HG03342 (cell line): Measurements from ENCODE around the gene GTF2IRD1.
"Not testable (repeated sequence)": the region's sequence is repeated elsewhere in the genome, so short reads cannot be mapped to it uniquely, and the experiment has no call there.

Experiments
- ATAC-seq: cut with Tn5 transposase; IDR thresholded peaks from one replicate; pipeline ENCODE4 v1.9.1; 2021; ENCODE audit warnings: mild to moderate bottlenecking, moderate library complexity; ENCODE audit not compliant: unreplicated experiment

GTF2IRD1 gene

DNA sequence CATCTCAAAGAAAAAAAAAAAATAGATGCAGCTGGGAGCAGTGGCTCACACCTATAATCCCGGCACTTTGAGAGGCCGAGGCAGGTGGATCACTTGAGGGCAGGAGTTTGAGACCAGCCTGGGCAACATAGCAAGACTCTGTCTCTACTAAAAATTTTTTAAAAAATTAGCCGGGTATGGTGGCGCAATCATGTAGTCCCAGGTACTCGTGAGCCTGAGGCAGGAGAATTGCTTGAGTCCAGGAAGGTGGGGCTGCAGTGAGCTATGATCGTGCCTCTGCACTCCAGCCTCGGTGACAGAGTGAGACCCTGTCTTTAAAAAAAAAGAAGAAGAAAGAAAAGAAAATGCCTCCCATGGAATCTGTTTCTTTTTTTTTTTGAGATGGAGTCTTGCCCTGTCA is 31.9 kb downstream of the GTF2IRD1 start:
- no peak for ATAC-seq

DNA sequence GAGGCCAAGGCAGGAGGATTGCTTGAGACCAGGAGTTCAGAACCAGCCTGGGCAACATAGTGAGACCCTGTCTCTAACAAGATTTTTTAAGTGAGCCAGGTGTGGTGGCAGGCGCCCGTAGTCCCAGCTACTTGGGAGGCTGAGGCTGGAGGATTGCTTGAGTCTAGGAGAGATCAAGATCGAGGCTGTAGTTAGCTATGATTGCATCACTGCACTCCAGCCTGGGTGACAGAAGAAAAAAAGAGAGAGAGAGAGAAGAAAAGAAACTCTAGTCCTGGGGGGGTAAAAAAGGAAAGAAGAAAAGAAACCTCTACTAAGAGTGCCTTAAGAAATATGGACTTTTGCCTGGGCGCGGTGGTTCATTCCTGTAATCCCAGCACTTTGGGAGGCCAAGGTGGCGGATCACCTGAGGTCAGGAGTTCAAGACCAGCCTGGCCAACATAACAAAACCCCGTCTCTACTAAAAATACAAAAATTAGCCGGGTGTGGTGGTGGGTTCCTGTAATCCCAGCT is 34.9 kb downstream of the GTF2IRD1 start:
- not testable (repeated sequence) for ATAC-seq

DNA sequence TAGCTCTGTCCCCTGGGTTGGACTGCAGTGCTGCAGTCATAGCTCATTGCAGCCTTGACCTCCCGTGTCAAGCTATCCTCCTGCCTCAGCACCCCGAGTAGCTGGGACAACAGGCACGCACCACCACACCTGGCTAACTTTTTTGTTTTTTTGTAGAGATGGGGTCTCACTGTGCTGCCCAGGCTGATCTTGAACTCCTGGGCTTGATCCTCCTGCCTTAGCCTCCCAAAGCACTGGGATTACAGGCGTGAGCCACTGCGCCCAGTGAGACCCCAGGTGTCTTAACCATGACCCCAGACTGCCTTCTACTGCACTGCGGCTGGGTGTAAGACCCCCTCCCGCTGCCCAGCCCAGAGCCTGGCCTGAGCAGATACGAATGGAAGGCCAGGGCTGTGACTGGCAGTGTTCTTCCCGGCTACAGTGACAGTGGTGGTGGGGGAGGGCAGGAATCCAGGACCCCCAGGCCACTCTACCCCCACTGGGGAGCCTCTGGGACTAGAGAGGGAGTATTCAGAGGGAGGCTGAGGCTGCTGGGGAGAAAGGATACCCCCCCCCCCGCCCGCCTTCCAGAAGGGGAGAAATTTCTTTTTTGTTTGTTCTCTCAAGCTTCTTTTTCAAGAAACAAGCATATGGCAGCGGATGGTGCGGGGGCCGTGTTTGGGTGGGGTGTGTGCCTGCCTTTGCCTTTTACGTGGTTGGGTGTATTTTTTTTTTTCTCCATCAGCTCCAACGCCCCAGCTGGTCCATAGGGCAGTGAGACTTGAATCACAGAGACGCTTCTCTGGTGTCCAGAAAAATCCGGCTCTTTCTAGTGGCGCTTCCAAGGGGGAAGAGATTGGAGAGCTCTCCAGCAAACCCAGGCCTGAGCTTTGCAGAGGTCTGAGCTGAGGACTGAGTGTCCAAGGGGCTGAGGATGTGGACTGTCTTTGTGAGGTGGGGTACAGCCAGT is 36.6 kb downstream of the GTF2IRD1 start:
- ATAC-seq = no peak

DNA sequence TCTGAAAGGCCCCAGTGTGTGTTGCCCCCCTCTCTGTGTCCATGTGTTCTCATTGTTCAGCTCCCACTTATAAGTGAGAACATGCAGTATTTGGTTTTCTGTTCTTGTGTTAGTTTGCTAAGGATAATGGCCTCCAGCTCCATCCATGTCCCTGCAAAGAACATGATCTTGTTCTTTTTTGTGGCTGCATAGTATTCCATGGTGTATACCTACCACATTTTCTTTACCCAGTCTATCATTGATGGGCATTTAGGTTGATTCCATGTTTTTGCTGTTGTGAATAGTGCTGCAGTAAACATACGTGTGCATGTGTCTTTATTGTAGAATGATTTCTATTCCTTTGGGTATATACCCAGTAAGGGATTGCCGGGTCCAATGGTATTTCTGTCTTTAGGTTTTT is 37.8 kb downstream of the GTF2IRD1 start:
- not testable (repeated sequence) for ATAC-seq

DNA sequence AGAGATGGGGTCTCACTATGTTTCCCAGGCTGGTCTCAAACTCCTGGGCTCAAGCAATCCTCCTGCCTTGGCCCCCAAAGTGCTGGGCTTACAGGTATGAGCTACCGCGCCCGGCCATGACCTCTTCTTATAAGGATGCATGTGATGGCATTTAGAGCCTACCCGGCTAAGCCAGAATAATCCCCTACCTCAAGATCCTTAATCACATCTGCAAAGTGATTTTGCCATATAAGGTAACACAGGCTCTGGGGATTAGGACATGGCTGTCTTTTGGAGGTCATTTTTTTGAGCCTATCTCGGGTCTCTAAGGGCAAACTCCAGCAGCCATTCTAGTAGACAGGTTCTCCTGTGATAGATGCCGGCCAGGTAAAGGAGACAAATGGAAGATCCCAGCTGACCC is 39.6 kb downstream of the GTF2IRD1 start:
- ATAC-seq = no peak

DNA sequence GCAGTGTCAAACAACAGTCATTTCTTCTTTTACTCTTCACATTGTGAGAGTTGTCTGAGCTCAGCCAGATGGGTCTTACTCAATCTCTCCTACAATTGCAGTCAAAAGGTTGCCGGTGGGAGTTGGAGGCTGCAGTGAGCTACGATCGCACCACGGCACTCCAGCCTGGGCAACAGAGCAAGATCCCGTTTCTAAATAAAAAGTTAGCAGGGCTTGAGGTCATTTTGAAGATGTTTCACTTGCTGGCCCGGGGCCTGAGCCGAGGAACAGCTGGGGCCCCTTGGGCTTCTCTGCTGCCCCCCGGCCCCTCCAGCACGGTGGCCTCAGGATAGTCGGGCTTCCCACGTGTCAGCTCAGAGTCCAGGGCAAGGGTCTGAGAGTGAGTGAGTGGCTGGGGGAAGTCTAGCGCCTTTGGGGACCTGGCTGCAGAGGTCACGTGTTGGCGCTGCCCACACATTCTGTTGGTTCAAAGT is 40.4 kb downstream of the GTF2IRD1 start:
- ATAC-seq = no peak

DNA sequence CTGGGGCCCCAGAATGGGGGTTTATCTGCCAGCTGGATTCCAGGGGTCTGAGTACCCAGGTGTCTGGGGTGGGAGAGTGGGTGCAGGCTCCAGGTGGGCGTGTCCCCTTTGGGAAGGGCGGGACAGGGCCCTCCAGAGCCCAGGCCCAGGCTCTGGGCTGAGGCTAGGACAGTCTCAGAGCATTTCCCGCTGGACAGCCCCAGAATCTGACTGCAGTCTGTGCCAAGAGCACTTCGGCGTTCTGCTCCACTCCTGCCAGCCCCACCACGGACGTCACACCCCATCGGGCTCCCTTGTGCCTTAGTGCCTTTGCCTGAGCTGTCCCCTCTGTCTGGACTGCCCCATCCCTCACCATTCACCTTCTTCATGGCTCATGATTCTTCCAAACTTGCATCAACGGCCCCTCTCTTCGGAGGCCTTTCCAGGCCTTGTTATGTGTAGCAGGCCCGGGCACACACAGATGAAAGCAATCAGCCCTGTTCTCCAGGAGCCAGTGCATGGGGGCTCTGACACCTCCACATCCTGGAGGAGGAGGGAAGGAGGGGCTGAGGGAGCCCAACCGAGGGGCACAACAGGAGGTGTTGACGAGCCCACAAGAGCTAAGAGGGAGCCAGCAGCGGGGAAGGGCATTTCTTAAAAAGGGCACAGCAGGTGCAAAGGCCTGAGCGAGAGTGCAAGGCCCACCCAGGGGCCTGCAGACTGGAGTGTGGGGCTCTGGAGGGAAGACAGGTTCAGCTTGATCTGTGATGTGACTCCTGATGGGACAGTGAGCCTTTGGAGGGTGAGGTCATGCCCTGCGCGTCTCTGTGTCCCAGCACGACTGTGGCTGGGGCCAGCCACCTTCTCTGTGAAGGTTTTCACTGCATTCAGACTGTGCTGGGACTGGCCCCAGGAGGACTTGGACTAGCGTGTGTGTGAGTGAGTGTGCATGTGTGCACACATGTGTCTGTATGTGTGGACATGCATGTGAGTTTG is 41.7 kb downstream of the GTF2IRD1 start:
- no peak for ATAC-seq

DNA sequence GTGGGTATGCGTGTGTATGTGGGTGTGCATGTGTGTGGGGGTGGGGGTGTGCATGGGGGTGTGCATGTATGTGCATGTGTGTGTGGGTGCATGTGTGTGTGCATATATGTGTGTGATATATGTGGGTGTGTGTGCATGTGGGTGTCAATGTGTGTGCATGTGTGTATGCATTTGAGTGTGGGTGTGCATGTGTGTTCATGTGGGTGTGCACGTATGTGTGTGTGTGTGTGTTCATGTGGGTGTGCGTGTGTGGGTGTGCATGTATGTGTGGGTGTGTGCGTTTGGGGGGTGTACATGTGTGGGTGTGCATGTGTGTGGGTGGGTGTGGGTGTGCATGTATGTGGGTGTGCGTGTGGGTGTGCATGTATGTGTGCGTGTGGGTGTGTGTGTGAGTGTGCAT is 42.6 kb downstream of the GTF2IRD1 start:
- no peak for ATAC-seq

DNA sequence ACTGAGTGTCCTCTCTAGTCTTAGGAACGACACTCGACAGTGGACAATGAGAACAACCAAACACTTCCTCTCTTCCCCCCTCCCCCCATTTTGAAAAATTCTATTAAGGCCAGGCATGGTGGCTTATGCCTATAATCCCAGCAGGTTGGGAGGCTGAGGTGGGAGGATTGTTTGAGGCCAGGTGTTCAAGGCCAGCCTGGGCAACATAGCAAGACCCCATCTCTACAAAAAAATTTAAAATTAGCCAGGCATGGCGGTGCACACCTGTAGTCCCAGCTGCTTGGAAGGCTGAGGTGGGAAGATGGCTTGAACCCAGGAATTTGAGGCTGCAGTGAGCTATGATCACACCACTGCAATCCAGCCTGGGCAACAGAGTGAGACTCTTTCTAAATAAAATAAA is 43.1 kb downstream of the GTF2IRD1 start:
- not testable (repeated sequence) for ATAC-seq

DNA sequence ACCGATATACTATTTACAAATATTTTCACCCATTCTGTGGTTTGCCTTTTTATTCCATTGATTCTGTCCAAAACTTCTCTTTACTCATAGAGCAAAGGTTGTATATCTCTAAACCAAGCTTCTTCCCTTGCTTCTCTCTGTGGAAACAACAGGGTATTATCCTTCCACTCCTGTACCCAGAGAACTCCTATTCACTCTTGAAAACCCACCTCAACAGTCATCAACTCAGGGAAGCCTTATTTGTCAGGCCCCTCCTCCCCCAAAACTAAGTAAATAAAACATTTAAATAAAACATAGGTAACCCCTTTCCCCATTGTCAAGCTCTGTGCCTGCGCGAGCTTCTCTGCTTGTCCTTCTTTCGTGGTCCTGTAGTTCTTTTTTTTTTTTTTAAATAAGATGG is 44.6 kb downstream of the GTF2IRD1 start:
- no peak for ATAC-seq

DNA sequence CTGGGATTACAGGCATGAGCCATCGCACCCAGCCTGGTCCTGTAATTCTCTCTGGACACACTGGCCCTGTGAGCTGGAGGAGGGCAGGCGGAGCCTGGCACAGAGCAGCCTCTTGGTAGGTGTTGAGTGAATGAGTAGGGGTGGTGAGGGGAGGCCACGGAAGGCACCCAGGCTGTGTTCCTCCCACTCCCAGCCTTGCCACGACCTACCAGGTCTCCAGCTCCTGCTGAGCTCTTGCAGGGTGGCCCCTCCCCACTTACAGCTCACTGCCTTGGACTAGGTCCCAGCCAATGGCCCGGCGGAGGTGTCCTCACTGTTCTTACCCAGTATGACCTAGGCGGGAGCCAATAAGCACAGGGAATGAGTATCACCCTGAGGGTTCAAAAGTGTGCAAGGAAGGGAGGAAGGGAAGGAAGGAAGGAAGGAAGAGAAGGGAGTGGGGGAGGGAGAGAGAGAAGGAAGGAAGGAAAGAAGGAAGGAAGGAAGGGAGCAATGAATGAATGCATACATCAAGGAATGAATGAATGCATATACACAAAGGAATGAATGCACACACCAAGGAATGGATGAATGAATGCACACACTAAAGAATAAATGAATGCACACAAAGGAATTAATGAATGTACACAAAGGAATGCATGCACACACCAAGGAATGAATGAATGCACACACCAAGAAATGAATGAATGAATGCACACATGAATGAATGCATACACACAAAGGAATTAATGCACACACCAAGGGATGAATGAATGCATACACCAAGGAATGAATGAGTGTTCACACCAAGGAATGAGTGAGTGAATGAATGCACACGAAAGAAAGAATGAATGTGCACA is 45.5 kb downstream of the GTF2IRD1 start:
- ATAC-seq = no peak

DNA sequence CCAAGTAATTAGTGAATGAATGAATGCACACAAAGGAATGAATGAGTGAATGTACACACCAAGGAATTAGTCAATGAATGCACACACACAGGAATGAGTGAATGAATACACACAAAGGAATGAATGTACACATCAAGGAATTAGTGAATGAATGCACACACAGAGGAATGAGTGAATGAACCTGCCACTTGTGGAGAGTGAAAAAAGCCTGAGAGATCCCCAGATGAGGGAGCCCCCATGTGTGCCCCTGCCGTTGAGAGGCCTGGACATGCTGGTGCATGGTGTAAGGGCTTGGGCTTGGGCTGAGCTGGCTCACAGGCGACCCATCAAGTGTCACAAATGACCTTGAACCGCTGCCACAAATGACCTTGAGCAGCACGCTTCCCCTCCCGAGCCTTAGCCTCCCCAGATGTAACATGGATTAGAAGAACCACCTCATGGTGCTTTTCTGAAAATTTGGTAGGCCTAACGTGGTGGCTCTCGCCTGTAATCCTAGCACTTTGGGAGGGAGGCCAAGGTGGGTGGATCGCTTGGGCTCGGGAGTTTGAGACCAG is 46.2 kb downstream of the GTF2IRD1 start:
- no peak for ATAC-seq

DNA sequence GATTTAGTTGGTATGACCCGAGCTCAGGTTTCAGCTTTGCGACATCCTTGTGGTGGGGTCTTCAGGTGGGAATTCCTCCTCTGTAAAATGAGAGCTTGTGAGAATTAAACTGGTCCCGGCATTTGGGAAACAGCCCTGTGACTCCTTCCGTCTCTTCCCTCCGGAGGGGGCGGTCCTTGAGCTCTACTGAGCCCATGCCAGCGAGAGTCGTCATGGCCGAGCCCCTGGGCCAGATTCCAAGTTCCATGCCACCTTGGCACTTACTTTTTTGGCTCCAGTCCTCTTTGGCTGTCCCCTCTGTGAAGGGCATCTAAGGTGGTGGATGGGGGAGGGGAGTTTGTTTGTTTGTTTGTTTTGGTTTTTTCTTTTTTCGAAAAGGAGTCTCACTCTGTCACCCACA is 47.6 kb downstream of the GTF2IRD1 start:
- no peak for ATAC-seq

DNA sequence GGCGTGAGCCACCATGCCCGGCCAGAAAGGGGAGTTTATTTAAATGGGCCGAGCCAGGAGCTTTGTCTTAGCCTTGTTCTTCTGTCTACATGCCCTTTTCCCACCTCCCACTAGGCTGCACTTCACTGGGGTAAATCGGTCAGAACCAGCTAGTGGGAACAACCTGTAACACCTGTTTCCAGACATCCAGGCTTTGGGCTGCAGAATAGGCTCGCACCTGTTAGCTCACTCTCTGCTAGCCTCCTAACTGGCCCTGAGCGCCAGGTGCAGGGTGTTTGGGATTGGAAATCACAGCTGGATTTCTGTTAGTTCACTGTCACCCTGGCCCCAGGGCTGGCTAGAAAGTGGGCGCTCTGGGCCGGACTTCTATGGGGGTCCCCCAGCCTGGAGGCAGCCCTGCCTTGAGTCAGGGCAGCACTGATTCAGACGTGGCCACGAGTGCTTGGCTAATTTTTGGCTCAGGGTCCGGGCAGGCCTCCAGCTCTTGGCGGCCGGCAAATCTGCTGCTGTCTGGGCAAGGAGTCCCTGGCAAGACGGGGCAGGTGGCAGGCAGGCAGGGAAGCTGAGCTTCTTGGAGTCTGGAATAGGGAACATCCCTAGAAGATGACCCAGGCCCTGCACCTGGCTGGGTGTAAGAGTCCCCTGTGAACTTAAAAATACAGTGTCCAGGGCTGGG is 48.6 kb downstream of the GTF2IRD1 start:
- no peak for ATAC-seq

DNA sequence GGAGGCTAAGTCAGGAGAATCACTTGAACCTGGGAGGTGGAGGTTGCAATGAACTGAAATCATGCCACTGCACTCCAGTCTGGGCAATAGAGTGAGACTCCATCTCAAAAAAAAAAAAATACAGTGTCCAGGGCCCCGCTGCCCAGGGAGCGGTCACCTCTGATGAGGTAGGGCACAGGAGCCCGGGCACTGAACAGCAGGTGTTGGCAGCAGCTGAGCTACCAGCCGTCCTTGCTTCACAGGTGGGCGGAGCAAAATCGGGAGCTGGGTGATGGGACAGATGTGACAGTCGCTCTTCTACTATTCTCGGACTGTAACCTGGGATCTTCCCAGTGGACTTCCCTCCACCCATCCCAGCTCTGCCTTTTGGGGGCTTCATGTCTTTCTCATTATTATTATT is 49.4 kb downstream of the GTF2IRD1 start:
- ATAC-seq = no peak

DNA sequence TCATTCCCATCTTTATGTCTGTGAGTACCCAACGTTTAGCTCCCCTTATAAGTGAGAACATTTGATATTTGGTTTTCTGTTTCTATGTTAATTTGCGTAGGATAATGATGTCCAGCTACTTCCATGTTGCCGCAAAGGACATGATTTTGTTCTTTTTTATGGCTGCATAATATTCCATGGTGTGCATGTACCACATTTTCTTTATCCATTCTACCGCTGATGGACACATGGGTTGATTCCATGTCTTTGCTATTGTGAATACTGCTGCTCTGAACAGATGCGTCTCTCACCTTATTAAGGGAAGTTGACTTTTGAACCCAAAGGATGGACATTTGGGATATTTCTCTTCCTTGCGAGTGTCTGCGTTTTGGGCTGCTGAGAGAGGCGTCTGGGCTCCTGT is 50.2 kb downstream of the GTF2IRD1 start:
- ATAC-seq = no peak

DNA sequence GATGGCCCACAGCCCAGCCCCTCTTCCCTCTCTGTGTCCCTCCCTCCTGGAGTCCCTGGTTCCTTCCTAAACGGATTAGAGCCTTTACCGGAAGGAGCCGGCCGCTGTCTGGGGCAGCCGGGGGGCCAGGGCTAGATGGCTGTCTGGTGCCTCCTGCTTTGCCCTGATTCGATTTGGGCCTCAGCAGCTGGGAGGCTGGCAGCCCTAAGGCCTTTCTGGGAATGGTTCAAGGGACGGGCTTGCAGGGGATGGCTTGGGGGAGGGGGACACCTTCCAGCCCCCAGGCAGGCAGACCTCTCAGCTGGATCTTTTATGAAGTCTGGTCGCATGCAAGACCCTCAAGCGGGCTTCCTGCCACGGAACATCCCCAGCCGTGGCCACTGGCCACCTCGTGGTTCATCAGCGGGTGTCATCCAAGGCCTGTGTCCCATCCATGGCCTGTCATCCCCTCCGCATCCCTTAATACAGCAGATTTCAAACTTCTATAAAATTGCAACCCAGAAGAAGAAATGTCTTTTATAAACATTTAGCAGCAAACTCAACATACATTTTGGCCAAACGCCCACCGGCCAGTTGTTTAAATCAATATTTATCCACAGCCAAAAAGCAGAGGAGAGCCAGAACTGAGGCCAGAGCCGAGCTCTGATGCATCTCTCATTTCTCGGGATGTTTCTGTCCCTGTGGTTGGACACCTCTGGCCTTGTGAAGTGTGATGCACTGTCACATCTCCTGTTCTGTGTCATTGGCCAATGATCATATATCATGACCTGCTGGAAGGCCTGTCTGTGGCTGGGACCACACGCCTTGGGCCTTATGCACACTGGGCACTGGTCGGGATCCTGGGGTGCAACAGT is 52.0 kb downstream of the GTF2IRD1 start:
- no peak for ATAC-seq

DNA sequence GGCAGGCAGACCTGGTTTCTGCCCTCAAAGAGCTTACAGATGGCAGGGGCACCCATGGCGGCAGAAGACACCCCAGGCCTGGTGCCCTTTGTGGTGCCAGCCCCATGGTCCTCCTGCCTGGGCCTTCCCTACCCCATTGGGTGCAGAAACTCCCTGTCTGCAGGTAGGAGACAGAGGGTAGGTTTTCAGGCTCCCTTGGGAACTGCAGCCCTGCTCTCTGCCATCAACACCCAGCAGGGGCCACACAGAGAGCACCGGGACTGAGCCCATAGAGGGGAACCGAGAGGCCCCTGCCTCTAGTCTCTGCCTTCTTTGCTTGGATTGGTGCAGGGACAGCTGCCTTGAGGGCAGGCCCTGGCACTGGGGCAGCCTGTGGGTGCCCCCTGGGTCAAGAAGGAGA is 52.6 kb downstream of the GTF2IRD1 start:
- no peak for ATAC-seq
